ENCODE results near the gene RTN4R. TPM values are rescaled to one million over a fixed set of nuclear protein-coding genes. Genes with fewer than 3 reads are reported as not detected.

The RTN4R gene
- total and polyA plus RNA-seq, 9 of the 15 experiments (the other 6 are each of a cell fraction or from before 2014, with no cell fraction given) = 0.04 to 2.8 (median 1.4) TPM; not detected in 3

- TF ChIP-seq ATF3 (IDR thresholded peaks at IDR 0.05) (no peak), ATF3 (CRISPR knock-in tag; conservative IDR thresholded peaks at IDR 0.05) (peak; percentile 63; the same call in 1 of the 2 replicates), RCOR1 (IDR thresholded peaks at IDR 0.05; ENCODE audit: borderline replicate concordance in 1 of 2, low read depth in 2 of 2, low read length in 2 of 2) (peak in 1 of 2 experiments; percentile 42; a peak in 2 of 4 replicates), SPI1 (IDR thresholded peaks at IDR 0.05; ENCODE audit: borderline replicate concordance, low read depth, low read length) (peak; percentile 67), ZC3H4 (CRISPR knock-in tag; IDR thresholded peaks at IDR 0.05; ENCODE audit: borderline replicate concordance) (0 out of 2 replicates have a peak, but pooled peaks have one; percentile 58), ARHGAP35 (IDR thresholded peaks at IDR 0.05; ENCODE audit: partially characterized antibody) (no peak), ZNF436 (CRISPR knock-in tag; IDR thresholded peaks at IDR 0.05) (peak; percentile 64; the same call in 1 of the 2 replicates), FOS (IDR thresholded peaks at IDR 0.05; ENCODE audit: extremely low read depth, insufficient read length) (peak; percentile 72), ELF2 (CRISPR knock-in tag; IDR thresholded peaks at IDR 0.05) (0 out of 2 replicates have a peak, but pooled peaks have one; percentile 26), TRIM28 (IDR thresholded peaks at IDR 0.05) (peak; percentile 79), CHD7 (IDR thresholded peaks at IDR 0.05; ENCODE audit: low read depth, low read length) (no peak)
Observed at GRCh38 chr22:20219667-20220628, 48.2 kb downstream of the RTN4R start (continued).

All from K562 (cell line).